Prostate gland (tissue), 2 donors: ENCODE measurements around the gene ANKRD12. TPM values are rescaled to one million over a fixed set of nuclear protein-coding genes. Genes with fewer than 3 reads are reported as not detected.

Experiments
- DNase-seq: peaks from one replicate; pipeline ENCODE4 v3.0.0-alpha.2; 2019; ENCODE audit warnings: low spot score
- H3K27ac ChIP-seq, 2 donors: fragments of 200-600 bp; sonication (generic); 2 replicates each; pipeline ENCODE4 v1.5.1; 2017 to 2019
- H3K27me3 ChIP-seq: fragments of 200-600 bp; sonication (generic); replicated peaks from 2 replicates; pipeline ENCODE4 v1.5.1; 2019; ENCODE audit not compliant: insufficient read depth
- H3K36me3 ChIP-seq, 2 donors: fragments of 200-600 bp; sonication (generic); 1 replicate in 1 of 2; 2 replicates in 1 of 2; pipeline versions ENCODE4 v1.5.1 to v1.8.1; 2017 to 2019
- H3K4me1 ChIP-seq: fragments of 200-600 bp; sonication (generic); replicated peaks from 2 replicates; pipeline ENCODE4 v1.5.1; 2019
- H3K4me3 ChIP-seq, 2 donors: fragments of 200-600 bp; sonication (generic); 2 replicates each; pipeline ENCODE4 v1.5.1; 2017 to 2019
- H3K9me3 ChIP-seq: fragments of 200-600 bp; sonication (generic); 2 replicates; pipeline ENCODE4 v1.5.1; 2017
- POLR2A ChIP-seq: fragments of 450-650 bp; IDR thresholded peaks from one replicate; pipeline ENCODE4 v1.6.1; 2016; ENCODE audit warnings: antibody characterized with exemption, mild to moderate bottlenecking
- POLR2AphosphoS5 ChIP-seq: sonication (generic); formaldehyde crosslinking; IDR thresholded peaks from one replicate; pipeline ENCODE4 v1.6.1; 2017; ENCODE audit warnings: antibody characterized with exemption
- WGBS: methylation state at CpG from one replicate; pipeline ENCODE4 v1.1.5; 2018; 5-methylcytosine and 5-hydroxymethylcytosine counted together
- intact Hi-C: fragments of 100-400 bp; cut with DNase I; formaldehyde crosslinking; loops from one replicate; pipeline ENCODE4 v1.14.2; 2022
- total RNA-seq, 2 donors: library from RNA; depleted of rRNA; stranded (reverse); fragments of >200 nt; gene quantifications; one replicate each; pipeline ENCODE4 v1.1.0, GENCODE V29; 2016
- TF ChIP-seq, protein P1 (sequence below), 4 experiments: fragments of 200-600 bp in 2 of 4; fragments of 450-650 bp in 2 of 4; sonication (generic) in 2 of 4; IDR thresholded peaks; 1 replicate in 3 of 4; 2 replicates in 1 of 4; pipeline ENCODE4 v1.5.1; 2016 to 2019; ENCODE audit warnings: antibody characterized with exemption in 4 of 4, mild to moderate bottlenecking in 2 of 4, moderate library complexity in 2 of 4

Gene ANKRD12
- total RNA-seq, 2 donors from 2014 or later, result 38.7 to 50.1 TPM

- Histone ChIP-seq H3K36me3 (no peaks in the 10 kb centered on the region), H3K9me3 (no peaks in the 10 kb centered on the region), H3K4me1 (no peaks in the 10 kb centered on the region), H3K27me3 (no peaks in the 10 kb centered on the region), H3K4me3 (no peak overlapping the region), H3K27ac (no peak overlapping the region)
- no peak for TF ChIP-seq POLR2AphosphoS5
- TF ChIP-seq POLR2A, result no peak
- TF ChIP-seq, protein P1, sequence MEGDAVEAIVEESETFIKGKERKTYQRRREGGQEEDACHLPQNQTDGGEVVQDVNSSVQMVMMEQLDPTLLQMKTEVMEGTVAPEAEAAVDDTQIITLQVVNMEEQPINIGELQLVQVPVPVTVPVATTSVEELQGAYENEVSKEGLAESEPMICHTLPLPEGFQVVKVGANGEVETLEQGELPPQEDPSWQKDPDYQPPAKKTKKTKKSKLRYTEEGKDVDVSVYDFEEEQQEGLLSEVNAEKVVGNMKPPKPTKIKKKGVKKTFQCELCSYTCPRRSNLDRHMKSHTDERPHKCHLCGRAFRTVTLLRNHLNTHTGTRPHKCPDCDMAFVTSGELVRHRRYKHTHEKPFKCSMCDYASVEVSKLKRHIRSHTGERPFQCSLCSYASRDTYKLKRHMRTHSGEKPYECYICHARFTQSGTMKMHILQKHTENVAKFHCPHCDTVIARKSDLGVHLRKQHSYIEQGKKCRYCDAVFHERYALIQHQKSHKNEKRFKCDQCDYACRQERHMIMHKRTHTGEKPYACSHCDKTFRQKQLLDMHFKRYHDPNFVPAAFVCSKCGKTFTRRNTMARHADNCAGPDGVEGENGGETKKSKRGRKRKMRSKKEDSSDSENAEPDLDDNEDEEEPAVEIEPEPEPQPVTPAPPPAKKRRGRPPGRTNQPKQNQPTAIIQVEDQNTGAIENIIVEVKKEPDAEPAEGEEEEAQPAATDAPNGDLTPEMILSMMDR (IDR thresholded peaks at IDR 0.05), result no peak
- no peak for DNase-seq
- intact Hi-C loops, result no loop called here
- WGBS, result 52% methylated on average over 6 of the region's 6 CpGs
Observed at GRCh38 chr18:9215221-9215933, 78.8 kb downstream of the ANKRD12 start.

GRCh38 chr18:9216459-9216858 lies 79.9 kb downstream of the ANKRD12 start:
- WGBS, result 97% methylated on average over 3 of the region's 3 CpGs
- Histone ChIP-seq H3K36me3 (no peaks in the 10 kb centered on the region), H3K27ac (no peak overlapping the region), H3K4me1 (no peaks in the 10 kb centered on the region), H3K9me3 (no peaks in the 10 kb centered on the region), H3K4me3 (no peak overlapping the region), H3K27me3 (no peaks in the 10 kb centered on the region)
- intact Hi-C loops, result no loop called here
- no peak for DNase-seq
- no peak for TF ChIP-seq POLR2A

- no peak for DNase-seq
- Histone ChIP-seq H3K27ac (no peak overlapping the region), H3K4me1 (no peaks in the 10 kb centered on the region), H3K36me3 (no peaks in the 10 kb centered on the region), H3K27me3 (no peaks in the 10 kb centered on the region), H3K4me3 (no peak overlapping the region), H3K9me3 (no peaks in the 10 kb centered on the region)
- 86% methylated on average over 3 of the region's 3 CpGs for WGBS
- intact Hi-C loops, result no loop called here
- no peak for TF ChIP-seq POLR2A
- TF ChIP-seq, protein P1 (IDR thresholded peaks at IDR 0.05), result no peak
- TF ChIP-seq POLR2AphosphoS5, result no peak
Observed at GRCh38 chr18:9217743-9218451, 81.3 kb downstream of the ANKRD12 start.

DNA sequence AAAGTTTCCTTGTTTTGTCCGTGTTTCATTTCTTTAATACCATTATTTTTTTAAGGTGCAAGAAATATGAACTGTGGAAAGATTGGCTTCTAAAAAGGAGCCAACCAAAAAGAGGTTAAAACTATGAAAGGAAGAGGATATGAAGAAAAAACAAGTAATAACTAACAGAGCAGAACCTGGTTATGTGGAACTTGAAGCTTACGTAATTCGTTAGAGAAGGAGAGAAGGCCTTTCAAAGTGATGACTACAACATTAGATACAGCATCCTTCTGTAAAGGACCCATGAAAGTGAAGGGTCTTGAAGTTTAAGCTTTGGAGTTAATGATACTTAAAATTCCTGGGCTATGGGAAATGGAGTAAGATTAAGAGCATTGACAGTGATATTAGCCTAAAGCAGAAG lies 84.5 kb downstream of the ANKRD12 start:
- Histone ChIP-seq H3K36me3 (no peaks in the 10 kb centered on the region), H3K27ac (no peak overlapping the region), H3K27me3 (no peaks in the 10 kb centered on the region), H3K4me1 (no peaks in the 10 kb centered on the region), H3K9me3 (no peaks in the 10 kb centered on the region), H3K4me3 (no peak overlapping the region)
- intact Hi-C loops, result no loop called here
- no peak for DNase-seq
- TF ChIP-seq, protein P1 (IDR thresholded peaks at IDR 0.05), result no peak
- TF ChIP-seq POLR2A (no peak), POLR2AphosphoS5 (no peak)
- WGBS, result 94% methylated on average over 3 of the region's 3 CpGs

GRCh38 chr18:9221661-9222060 lies 85.1 kb downstream of the ANKRD12 start:
- TF ChIP-seq, protein P1 (IDR thresholded peaks at IDR 0.05), result no peak
- intact Hi-C loops, result no loop called here
- 49% methylated on average over 5 of the region's 5 CpGs for WGBS

More at GRCh38 chr18:9221661-9222060, 85.1 kb downstream of the ANKRD12 start:
- H3K36me3 ChIP-seq, result no peaks in the 10 kb centered on the region
- DNase-seq, result no peak
- H3K9me3 ChIP-seq, result no peaks in the 10 kb centered on the region
- no peak overlapping the region for H3K27ac ChIP-seq
- no peaks in the 10 kb centered on the region for H3K4me1 ChIP-seq
- no peaks in the 10 kb centered on the region for H3K27me3 ChIP-seq
- H3K4me3 ChIP-seq, result no peak overlapping the region
